ENCODE results near the gene ACVR1B. TPM values are rescaled to one million over a fixed set of nuclear protein-coding genes. Genes with fewer than 3 reads are reported as not detected.
A peak's percentile ranks its signal among the peaks of the same experiment; 100 is the strongest.

The ACVR1B gene
- total RNA-seq, 1 donor = 10.5 TPM

DNA sequence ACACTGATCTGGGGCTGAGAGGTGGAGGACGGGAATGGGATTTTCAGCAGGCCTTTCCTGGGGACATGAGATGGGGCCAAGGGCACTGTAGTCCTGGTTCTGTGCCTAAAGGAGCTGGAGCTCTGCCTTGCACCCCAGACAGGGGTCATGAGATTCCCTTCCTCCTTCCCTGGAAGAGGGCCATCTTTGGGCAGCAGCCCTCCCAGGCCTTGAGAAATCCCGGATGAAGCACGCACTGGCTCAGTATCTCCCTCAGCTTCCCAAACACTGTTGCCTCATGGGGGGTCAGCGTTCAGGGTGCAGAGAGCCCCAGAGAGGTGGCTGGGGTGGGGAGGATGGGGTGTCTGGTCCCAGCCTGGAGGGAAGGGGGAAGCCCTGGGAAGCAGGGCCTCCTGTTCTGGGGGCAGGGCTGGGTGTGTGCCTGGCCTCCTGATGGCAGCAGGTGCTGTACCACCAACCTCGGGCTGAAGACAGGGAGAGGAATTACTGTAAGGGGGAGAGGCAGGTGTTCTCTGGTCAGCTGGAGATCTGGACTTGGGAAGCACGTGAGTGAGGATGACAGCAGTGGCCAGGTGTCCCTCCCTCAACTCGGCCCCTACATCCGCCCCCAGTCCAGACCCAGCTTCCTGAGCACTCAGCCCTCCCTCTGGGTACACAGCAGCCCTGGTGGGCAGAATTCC, 91.3 kb downstream of the ACVR1B start:
- Histone ChIP-seq H2AFZ (ENCODE audit: low read length) (no peak overlapping the region), H3K4me1 (ENCODE audit: insufficient read depth, low read length) (peaks cover 26% of the 10 kb centered on the region), H3K27me3 (ENCODE audit: insufficient read depth, low read length) (no peaks in the 10 kb centered on the region), H3K4me3 (ENCODE audit: insufficient read depth, low read length) (no peak overlapping the region), H3K4me2 (ENCODE audit: insufficient read depth, low read length) (no peak overlapping the region), H3K9me3 (ENCODE audit: low read depth, low read length) (no peaks in the 10 kb centered on the region), H3K27ac (ENCODE audit: low read depth, low read length) (peak overlapping the region; percentile 97), H3K79me2 (ENCODE audit: insufficient read depth, low read length) (peaks cover 6% of the 10 kb centered on the region), H3K36me3 (ENCODE audit: insufficient read depth, low read length) (no peaks in the 10 kb centered on the region), H4K20me1 (ENCODE audit: insufficient read depth, low read length) (no peaks in the 10 kb centered on the region)
- no peak for DNase-seq (ENCODE audit: insufficient read length, low spot score, missing footprints)
- TF ChIP-seq, protein P1, sequence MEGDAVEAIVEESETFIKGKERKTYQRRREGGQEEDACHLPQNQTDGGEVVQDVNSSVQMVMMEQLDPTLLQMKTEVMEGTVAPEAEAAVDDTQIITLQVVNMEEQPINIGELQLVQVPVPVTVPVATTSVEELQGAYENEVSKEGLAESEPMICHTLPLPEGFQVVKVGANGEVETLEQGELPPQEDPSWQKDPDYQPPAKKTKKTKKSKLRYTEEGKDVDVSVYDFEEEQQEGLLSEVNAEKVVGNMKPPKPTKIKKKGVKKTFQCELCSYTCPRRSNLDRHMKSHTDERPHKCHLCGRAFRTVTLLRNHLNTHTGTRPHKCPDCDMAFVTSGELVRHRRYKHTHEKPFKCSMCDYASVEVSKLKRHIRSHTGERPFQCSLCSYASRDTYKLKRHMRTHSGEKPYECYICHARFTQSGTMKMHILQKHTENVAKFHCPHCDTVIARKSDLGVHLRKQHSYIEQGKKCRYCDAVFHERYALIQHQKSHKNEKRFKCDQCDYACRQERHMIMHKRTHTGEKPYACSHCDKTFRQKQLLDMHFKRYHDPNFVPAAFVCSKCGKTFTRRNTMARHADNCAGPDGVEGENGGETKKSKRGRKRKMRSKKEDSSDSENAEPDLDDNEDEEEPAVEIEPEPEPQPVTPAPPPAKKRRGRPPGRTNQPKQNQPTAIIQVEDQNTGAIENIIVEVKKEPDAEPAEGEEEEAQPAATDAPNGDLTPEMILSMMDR (IDR thresholded peaks at IDR 0.05; ENCODE audit: extremely low read depth, low read depth, low read length) = no peak

DNA sequence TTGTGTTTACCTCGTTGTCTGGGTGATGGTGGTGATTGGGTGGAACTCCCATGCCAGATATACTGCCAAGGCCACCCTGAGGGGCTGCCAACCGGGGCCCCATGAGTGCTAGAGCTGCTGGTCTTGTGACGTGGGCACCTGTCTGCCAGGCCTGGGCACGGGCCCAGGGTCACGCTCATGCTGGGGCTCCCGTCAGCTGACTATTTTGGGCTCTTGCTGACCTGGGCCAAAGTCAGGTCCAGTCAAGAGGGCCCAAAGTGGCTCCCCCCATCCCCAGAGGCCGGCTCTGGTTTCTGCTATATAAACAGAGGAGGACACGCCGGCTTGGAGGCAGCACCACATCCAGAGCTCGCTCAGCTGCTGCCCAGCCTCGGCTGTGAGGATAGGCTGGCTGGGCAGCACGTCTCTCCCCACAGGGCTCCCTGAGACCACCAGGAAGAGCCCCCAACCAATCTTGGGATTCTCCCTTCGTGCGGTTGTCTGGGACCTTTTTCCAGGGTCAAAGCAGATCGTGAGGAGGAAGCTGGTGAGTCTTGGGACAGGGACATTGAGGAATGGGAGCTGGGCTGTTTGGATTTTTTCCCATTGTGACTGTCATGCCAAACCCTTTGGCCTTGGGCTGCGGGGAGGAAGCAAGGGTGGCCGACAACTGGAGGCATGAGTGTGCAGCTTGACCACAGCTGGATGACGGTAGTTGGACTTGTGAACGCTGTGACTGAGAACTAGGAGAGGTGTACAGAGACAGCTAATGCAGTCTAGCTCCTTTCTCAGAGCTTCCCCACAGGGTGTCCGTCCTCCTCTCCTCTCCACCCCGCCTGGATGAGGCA, 92.1 kb downstream of the ACVR1B start:
- peak; percentile 95 for DNase-seq (ENCODE audit: insufficient read length, low spot score, missing footprints)
- Histone ChIP-seq H4K20me1 (ENCODE audit: insufficient read depth, low read length) (no peaks in the 10 kb centered on the region), H3K4me2 (ENCODE audit: insufficient read depth, low read length) (peak overlapping the region; percentile 69), H3K27ac (ENCODE audit: low read depth, low read length) (peak overlapping the region; percentile 97), H3K27me3 (ENCODE audit: insufficient read depth, low read length) (no peaks in the 10 kb centered on the region), H3K36me3 (ENCODE audit: insufficient read depth, low read length) (no peaks in the 10 kb centered on the region), H3K4me1 (ENCODE audit: insufficient read depth, low read length) (peaks cover 21% of the 10 kb centered on the region), H3K4me3 (ENCODE audit: insufficient read depth, low read length) (peak overlapping the region; percentile 46), H3K79me2 (ENCODE audit: insufficient read depth, low read length) (peaks cover 6% of the 10 kb centered on the region), H2AFZ (ENCODE audit: low read length) (no peak overlapping the region), H3K9me3 (ENCODE audit: low read depth, low read length) (no peaks in the 10 kb centered on the region)
- TF ChIP-seq, protein P1 (IDR thresholded peaks at IDR 0.05; ENCODE audit: extremely low read depth, low read depth, low read length) = no peak

DNA sequence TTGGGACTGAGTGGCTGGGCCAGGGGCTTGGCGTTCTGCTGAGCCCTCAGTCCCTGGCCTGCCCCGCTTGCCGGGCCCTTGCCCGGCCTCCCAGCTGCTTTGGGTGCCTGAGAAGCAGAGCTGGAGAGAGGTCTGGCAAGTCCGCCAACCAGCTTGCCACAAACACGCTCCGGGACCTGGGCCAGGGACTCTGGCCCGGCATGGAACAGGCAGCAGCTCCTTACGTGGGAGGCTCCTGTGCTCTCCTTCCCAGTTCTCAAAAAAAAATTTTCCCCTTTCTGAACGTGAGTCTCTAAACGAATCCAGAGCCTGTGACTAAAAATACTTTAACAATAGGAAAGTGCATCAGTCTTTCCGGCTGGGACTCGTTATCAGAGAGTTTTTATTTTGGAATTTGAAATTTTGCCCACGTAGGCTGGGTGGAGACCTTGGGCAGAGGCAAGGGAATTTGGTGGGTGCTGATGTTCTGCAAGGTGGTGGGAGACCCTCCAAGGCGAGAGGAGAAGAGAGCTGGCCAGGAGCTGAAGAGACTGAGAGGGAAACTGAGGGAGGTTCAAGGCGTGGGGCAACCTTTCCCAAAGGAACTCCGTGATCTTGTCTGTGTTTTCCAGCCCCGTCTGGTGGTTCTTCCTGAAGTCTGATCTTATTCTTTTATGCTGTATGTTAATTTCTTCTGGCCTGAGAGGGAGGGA, 92.9 kb downstream of the ACVR1B start:
- H3K4me1 ChIP-seq (ENCODE audit: insufficient read depth, low read length) = peaks cover 20% of the 10 kb centered on the region
- no peaks in the 10 kb centered on the region for H4K20me1 ChIP-seq (ENCODE audit: insufficient read depth, low read length)
- TF ChIP-seq, protein P1 (IDR thresholded peaks at IDR 0.05; ENCODE audit: extremely low read depth, low read depth, low read length) = no peak
- H2AFZ ChIP-seq (ENCODE audit: low read length) = no peak overlapping the region
- H3K4me2 ChIP-seq (ENCODE audit: insufficient read depth, low read length) = peak overlapping the region; percentile 69
- H3K27me3 ChIP-seq (ENCODE audit: insufficient read depth, low read length) = no peaks in the 10 kb centered on the region
- peak; percentile 99 for DNase-seq (ENCODE audit: insufficient read length, low spot score, missing footprints)
- peak overlapping the region; percentile 97 for H3K27ac ChIP-seq (ENCODE audit: low read depth, low read length)
- peaks cover 6% of the 10 kb centered on the region for H3K79me2 ChIP-seq (ENCODE audit: insufficient read depth, low read length)
- no peaks in the 10 kb centered on the region for H3K36me3 ChIP-seq (ENCODE audit: insufficient read depth, low read length)
- no peaks in the 10 kb centered on the region for H3K9me3 ChIP-seq (ENCODE audit: low read depth, low read length)
- peak overlapping the region; percentile 46 for H3K4me3 ChIP-seq (ENCODE audit: insufficient read depth, low read length)

Measured in osteoblast (primary cell).